NB4 (cell line): Measurements from ENCODE around the gene ALDH3B2.

Experiments
- MYC ChIP-seq: IDR thresholded peaks from 2 replicates; pipeline ENCODE4 v1.6.1; 2011; ENCODE audit warnings: low read depth, low read length
- POLR2A ChIP-seq: IDR thresholded peaks from 2 replicates; pipeline ENCODE4 v1.6.1; 2011; ENCODE audit warnings: mild to moderate bottlenecking; ENCODE audit not compliant: insufficient read length; ENCODE audit errors: extremely low read depth
- TF ChIP-seq, protein P1 (sequence below): IDR thresholded peaks from one replicate; pipeline ENCODE4 v1.5.1; 2012; ENCODE audit warnings: low read depth, low read length

DNA sequence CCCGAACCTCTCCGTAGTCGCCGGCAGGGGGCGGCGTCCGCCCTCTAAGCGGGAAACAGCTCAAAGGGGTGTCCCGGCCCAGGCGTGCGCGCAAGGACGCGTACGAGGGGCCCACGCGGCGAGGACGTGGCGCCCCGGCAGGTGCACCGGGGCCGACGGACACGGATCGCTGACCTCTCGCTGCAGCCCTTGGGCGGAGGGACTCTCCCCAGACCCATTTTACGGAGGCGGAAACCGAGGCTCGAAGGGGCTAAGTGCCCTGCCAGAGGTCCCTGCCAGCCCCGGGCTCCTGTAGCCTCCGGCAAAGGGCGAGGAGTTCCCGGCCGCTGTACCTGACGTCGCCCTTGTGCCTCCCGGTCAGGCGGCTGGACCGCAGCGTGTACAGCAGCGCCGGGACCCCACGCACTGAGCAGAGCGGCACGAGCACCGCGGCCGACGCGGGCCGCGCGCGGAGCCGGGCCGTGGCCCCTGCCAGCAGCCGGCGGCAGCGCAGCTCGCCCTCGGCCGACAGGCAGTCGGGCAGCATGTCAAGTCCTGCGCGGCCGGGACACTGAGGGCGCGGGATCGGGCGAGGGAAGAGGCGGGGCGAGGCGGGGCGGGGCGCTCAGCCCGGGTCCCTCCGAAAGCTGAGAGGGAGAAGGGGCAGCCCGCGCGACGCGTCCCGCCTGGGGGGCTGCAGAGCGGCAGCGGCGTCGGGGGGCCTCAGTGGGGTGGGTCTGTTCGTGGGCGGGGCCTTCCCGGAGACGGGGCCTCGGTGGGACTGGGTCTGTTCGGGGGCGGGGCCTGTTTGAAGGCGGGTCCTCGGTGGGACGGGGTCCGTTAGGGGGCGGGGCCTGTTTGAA, 44.8 kb downstream of the ALDH3B2 start, which contains the start of gene NUDT8:
- TF ChIP-seq, protein P1, sequence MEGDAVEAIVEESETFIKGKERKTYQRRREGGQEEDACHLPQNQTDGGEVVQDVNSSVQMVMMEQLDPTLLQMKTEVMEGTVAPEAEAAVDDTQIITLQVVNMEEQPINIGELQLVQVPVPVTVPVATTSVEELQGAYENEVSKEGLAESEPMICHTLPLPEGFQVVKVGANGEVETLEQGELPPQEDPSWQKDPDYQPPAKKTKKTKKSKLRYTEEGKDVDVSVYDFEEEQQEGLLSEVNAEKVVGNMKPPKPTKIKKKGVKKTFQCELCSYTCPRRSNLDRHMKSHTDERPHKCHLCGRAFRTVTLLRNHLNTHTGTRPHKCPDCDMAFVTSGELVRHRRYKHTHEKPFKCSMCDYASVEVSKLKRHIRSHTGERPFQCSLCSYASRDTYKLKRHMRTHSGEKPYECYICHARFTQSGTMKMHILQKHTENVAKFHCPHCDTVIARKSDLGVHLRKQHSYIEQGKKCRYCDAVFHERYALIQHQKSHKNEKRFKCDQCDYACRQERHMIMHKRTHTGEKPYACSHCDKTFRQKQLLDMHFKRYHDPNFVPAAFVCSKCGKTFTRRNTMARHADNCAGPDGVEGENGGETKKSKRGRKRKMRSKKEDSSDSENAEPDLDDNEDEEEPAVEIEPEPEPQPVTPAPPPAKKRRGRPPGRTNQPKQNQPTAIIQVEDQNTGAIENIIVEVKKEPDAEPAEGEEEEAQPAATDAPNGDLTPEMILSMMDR: peak; percentile 80
- TF ChIP-seq POLR2A (peak; percentile 80), MYC (peak; percentile 92)
